GM18519 (cell line): Measurements from ENCODE around the gene SBSN.

ENCODE experiments used
- ATAC-seq: cut with Tn5 transposase; IDR thresholded peaks from one replicate; pipeline ENCODE4 v1.9.1; 2021; ENCODE audit warnings: mild to moderate bottlenecking, moderate library complexity; ENCODE audit not compliant: unreplicated experiment, low FRiP score

SBSN gene

GRCh38 chr19:35509861-35510625 is 18.1 kb downstream of the SBSN start:
- no peak for ATAC-seq

- no peak for ATAC-seq
Observed at GRCh38 chr19:35509018-35509652, 19.0 kb downstream of the SBSN start.

- ATAC-seq, result no peak
Observed at GRCh38 chr19:35508129-35508528, 20.0 kb downstream of the SBSN start.

GRCh38 chr19:35507561-35507960 is 20.6 kb downstream of the SBSN start:
- no peak for ATAC-seq

GRCh38 chr19:35506011-35506410 is 22.1 kb downstream of the SBSN start:
- no peak for ATAC-seq

- ATAC-seq, result no peak
Observed at GRCh38 chr19:35502751-35503150, 25.4 kb downstream of the SBSN start.

GRCh38 chr19:35501684-35502083 is 26.4 kb downstream of the SBSN start:
- no peak for ATAC-seq

GRCh38 chr19:35500611-35501010 is 27.5 kb downstream of the SBSN start:
- no peak for ATAC-seq

- no peak for ATAC-seq
Observed at GRCh38 chr19:35498984-35499527, 29.1 kb downstream of the SBSN start.

GRCh38 chr19:35498220-35498619 is 29.9 kb downstream of the SBSN start:
- ATAC-seq, result no peak

GRCh38 chr19:35497406-35497805 is 30.7 kb downstream of the SBSN start:
- ATAC-seq, result no peak

- no peak for ATAC-seq
Observed at GRCh38 chr19:35495107-35496064, 32.7 kb downstream of the SBSN start.

- no peak for ATAC-seq
Observed at GRCh38 chr19:35493971-35494370, 34.1 kb downstream of the SBSN start.

- ATAC-seq, result no peak
Observed at GRCh38 chr19:35491836-35492360, 36.2 kb downstream of the SBSN start.

- no peak for ATAC-seq
Observed at GRCh38 chr19:35490364-35490763, 37.7 kb downstream of the SBSN start, which contains the start of gene KRTDAP. KRTDAP (minus strand) TSS chr19:35490464; CDS start chr19:35490442, 22 bp downstream.

GRCh38 chr19:35488677-35489076 is 39.4 kb downstream of the SBSN start:
- no peak for ATAC-seq

GRCh38 chr19:35487656-35488182 is 40.4 kb downstream of the SBSN start:
- no peak for ATAC-seq

- ATAC-seq, result no peak
Observed at GRCh38 chr19:35486268-35486708, 41.8 kb downstream of the SBSN start.

GRCh38 chr19:35484252-35485036 is 43.7 kb downstream of the SBSN start:
- ATAC-seq, result peak; percentile 62
